22Rv1 (cell line): Measurements from ENCODE around the gene SERPINB4.

Experiments
- CTCF ChIP-seq: fragments of 450-650 bp; IDR thresholded peaks from 2 replicates; pipeline ENCODE4 v1.5.1; 2017; ENCODE audit warnings: mild to moderate bottlenecking
- ZFX ChIP-seq: fragments of 450-650 bp; IDR thresholded peaks from 2 replicates; pipeline ENCODE4 v1.6.1; 2017; ENCODE audit warnings: antibody characterized with exemption, borderline replicate concordance

GRCh38 chr18:63596964-63597363 lies 47.1 kb downstream of the SERPINB4 start:
- TF ChIP-seq CTCF (no peak), ZFX (no peak)
